ENCODE measurements around the gene SNCB. TPM values are rescaled to one million over a fixed set of nuclear protein-coding genes. Genes with fewer than 3 reads are reported as not detected.

SNCB gene
- total RNA-seq, 1 donor from 2014 or later, result 0.44 TPM

GRCh38 chr5:176660860-176661641 lies 30.7 kb upstream of the SNCB start:
- peaks cover 40% of the 10 kb centered on the region for H3K27me3 ChIP-seq (ENCODE audit: low read depth)
- intact Hi-C loops (cut with micrococcal nuclease), result loop anchor here (10.0 kb wide), 1 partner anchor 294 kb away; no protein-coding TSS in a partner anchor
- H3K9me3 ChIP-seq (replicated peaks), result no peaks in the 10 kb centered on the region
- TF ChIP-seq CTCF (IDR thresholded peaks at IDR 0.05; ENCODE audit: borderline replicate concordance), result peak; percentile 98
- no peak overlapping the region for H3K27ac ChIP-seq (replicated peaks)
- H3K4me3 ChIP-seq, result no peak overlapping the region
- H3K4me1 ChIP-seq, result peaks cover 19% of the 10 kb centered on the region
- peak; percentile 64 for DNase-seq
- H3K36me3 ChIP-seq, result peaks cover 11% of the 10 kb centered on the region

GRCh38 chr5:176660530-176660859 lies 30.2 kb upstream of the SNCB start:
- Histone ChIP-seq H3K4me3 (no peak overlapping the region), H3K36me3 (peaks cover 12% of the 10 kb centered on the region), H3K4me1 (peaks cover 19% of the 10 kb centered on the region), H3K9me3 (replicated peaks) (no peaks in the 10 kb centered on the region), H3K27me3 (ENCODE audit: low read depth) (peaks cover 35% of the 10 kb centered on the region), H3K27ac (replicated peaks) (no peak overlapping the region)
- no peak for TF ChIP-seq CTCF (IDR thresholded peaks at IDR 0.05; ENCODE audit: borderline replicate concordance)
- DNase-seq, result no peak
- intact Hi-C loops (cut with micrococcal nuclease), result loop anchor here (10.0 kb wide), 1 partner anchor 294 kb away; no protein-coding TSS in a partner anchor

GRCh38 chr5:176659860-176660461 lies 29.6 kb upstream of the SNCB start:
- Histone ChIP-seq H3K4me1 (peaks cover 19% of the 10 kb centered on the region), H3K9me3 (replicated peaks) (no peaks in the 10 kb centered on the region), H3K36me3 (peaks cover 16% of the 10 kb centered on the region), H3K27me3 (ENCODE audit: low read depth) (peaks cover 29% of the 10 kb centered on the region), H3K27ac (replicated peaks) (no peak overlapping the region), H3K4me3 (no peak overlapping the region)
- no peak for TF ChIP-seq CTCF (IDR thresholded peaks at IDR 0.05; ENCODE audit: borderline replicate concordance)
- intact Hi-C loops (cut with micrococcal nuclease), result loop anchor here (10.0 kb wide), 1 partner anchor 295 kb away; no protein-coding TSS in a partner anchor
- no peak for DNase-seq

GRCh38 chr5:176659512-176659839 lies 29.1 kb upstream of the SNCB start:
- no peak for TF ChIP-seq CTCF (IDR thresholded peaks at IDR 0.05; ENCODE audit: borderline replicate concordance)
- intact Hi-C loops (cut with micrococcal nuclease), result no loop called here
- peak overlapping the region; percentile 28 for H3K27ac ChIP-seq (replicated peaks)

GRCh38 chr5:176658817-176659511 lies 28.6 kb upstream of the SNCB start:
- H3K36me3 ChIP-seq, result peaks cover 26% of the 10 kb centered on the region
- H3K9me3 ChIP-seq (replicated peaks), result no peaks in the 10 kb centered on the region
- no peak for DNase-seq
- intact Hi-C loops (cut with micrococcal nuclease), result no loop called here
- peak overlapping the region; percentile 28 for H3K27ac ChIP-seq (replicated peaks)
- H3K27me3 ChIP-seq (ENCODE audit: low read depth), result peaks cover 19% of the 10 kb centered on the region
- H3K4me3 ChIP-seq, result peak overlapping the region; percentile 22
- no peak for TF ChIP-seq CTCF (IDR thresholded peaks at IDR 0.05; ENCODE audit: borderline replicate concordance)
- peaks cover 19% of the 10 kb centered on the region for H3K4me1 ChIP-seq

More at GRCh38 chr5:176659512-176659839, 29.1 kb upstream of the SNCB start:
- H3K4me1 ChIP-seq, result peaks cover 19% of the 10 kb centered on the region
- peaks cover 25% of the 10 kb centered on the region for H3K27me3 ChIP-seq (ENCODE audit: low read depth)
- H3K36me3 ChIP-seq, result peaks cover 21% of the 10 kb centered on the region
- no peaks in the 10 kb centered on the region for H3K9me3 ChIP-seq (replicated peaks)
- H3K4me3 ChIP-seq, result no peak overlapping the region
- no peak for DNase-seq

Data from left ventricle myocardium inferior (tissue), 1 donor.